Liver (tissue), 9 donors: Measurements from ENCODE around the gene GATC. TPM values are rescaled to one million over a fixed set of nuclear protein-coding genes. Genes with fewer than 3 reads are reported as not detected.

Experiments
- DNase-seq: peaks from one replicate; pipeline ENCODE4 v3.0.0-alpha.2; 2017; ENCODE audit warnings: low spot score
- H3K27ac ChIP-seq, 2 donors: one replicate each; pipeline ENCODE4 v1.7.0; 2013; ENCODE audit warnings: inconsistent platforms in 2 of 2, low read length in 2 of 2, control low read depth in 1 of 2, low read depth in 1 of 2, mild to moderate bottlenecking in 1 of 2
- H3K27me3 ChIP-seq, 4 donors: one replicate each; pipeline versions ENCODE4 v1.6.1 to v1.7.0; 2013; ENCODE audit warnings: low read length in 3 of 4, inconsistent platforms in 1 of 4, mild to moderate bottlenecking in 1 of 4, moderate library complexity in 1 of 4; ENCODE audit not compliant: control insufficient read depth in 4 of 4, insufficient read depth in 4 of 4
- H3K36me3 ChIP-seq, 4 donors: one replicate each; pipeline versions ENCODE4 v1.6.1 to v1.7.0; 2013; ENCODE audit warnings: low read length in 3 of 4, mild to moderate bottlenecking in 3 of 4, low read depth in 1 of 4, moderate library complexity in 1 of 4; ENCODE audit not compliant: control insufficient read depth in 4 of 4, insufficient read depth in 3 of 4
- H3K4me1 ChIP-seq, 4 donors: one replicate each; pipeline versions ENCODE4 v1.6.1 to v1.7.0; 2013; ENCODE audit warnings: low read length in 3 of 4, mild to moderate bottlenecking in 3 of 4, moderate library complexity in 1 of 4; ENCODE audit not compliant: control insufficient read depth in 4 of 4, insufficient read depth in 4 of 4
- H3K4me3 ChIP-seq, 3 donors: one replicate each; pipeline versions ENCODE4 v1.6.1 to v1.7.0; 2013; ENCODE audit warnings: low read length in 3 of 3, control low read depth in 1 of 3, low read depth in 1 of 3, mild to moderate bottlenecking in 1 of 3
- H3K9ac ChIP-seq, 2 donors: one replicate each; pipeline ENCODE4 v1.7.0; 2013; ENCODE audit warnings: low read length in 2 of 2, mild to moderate bottlenecking in 2 of 2, moderate library complexity in 2 of 2, control low read depth in 1 of 2, low read depth in 1 of 2
- H3K9me3 ChIP-seq, 4 donors: one replicate each; pipeline versions ENCODE4 v1.6.1 to v1.7.0; 2013; ENCODE audit warnings: low read length in 3 of 4; ENCODE audit not compliant: control insufficient read depth in 4 of 4
- EGR1 ChIP-seq, 2 donors: IDR thresholded peaks; 2 replicates each; pipeline ENCODE4 v1.6.1; 2016 to 2018; ENCODE audit warnings: antibody characterized with exemption in 2 of 2, low read depth in 2 of 2
- FOXA1 ChIP-seq: IDR thresholded peaks from 2 replicates; pipeline ENCODE4 v1.6.1; 2016; ENCODE audit warnings: antibody characterized with exemption
- FOXA2 ChIP-seq: IDR thresholded peaks from 2 replicates; pipeline ENCODE4 v1.6.1; 2016; ENCODE audit warnings: antibody characterized with exemption
- GABPA ChIP-seq, 2 donors: IDR thresholded peaks in 1 of 2; conservative IDR thresholded peaks in 1 of 2; 2 replicates each; pipeline ENCODE4 v1.6.1; 2016; ENCODE audit warnings: antibody characterized with exemption in 2 of 2, mild to moderate bottlenecking in 1 of 2, moderate library complexity in 1 of 2
- HNF4A ChIP-seq, 2 donors: conservative IDR thresholded peaks; 2 replicates each; pipeline ENCODE4 v1.6.1; 2016; ENCODE audit warnings: antibody characterized with exemption in 2 of 2, mild to moderate bottlenecking in 2 of 2
- HNF4G ChIP-seq: IDR thresholded peaks from 2 replicates; pipeline ENCODE4 v1.6.1; 2016; ENCODE audit warnings: antibody characterized with exemption
- JUND ChIP-seq, 2 donors: IDR thresholded peaks; 2 replicates each; pipeline ENCODE4 v1.6.1; 2016; ENCODE audit warnings: antibody characterized with exemption in 2 of 2
- NR2F2 ChIP-seq: IDR thresholded peaks from 2 replicates; pipeline ENCODE4 v1.6.1; 2016; ENCODE audit warnings: antibody characterized with exemption
- RAD21 ChIP-seq, 2 donors: IDR thresholded peaks; 2 replicates each; pipeline ENCODE4 v1.6.1; 2016; ENCODE audit warnings: antibody characterized with exemption in 2 of 2, mild to moderate bottlenecking in 2 of 2
- RXRA ChIP-seq, 2 donors: IDR thresholded peaks; 2 replicates each; pipeline ENCODE4 v1.6.1; 2017 to 2018; ENCODE audit warnings: antibody characterized with exemption in 2 of 2, mild to moderate bottlenecking in 1 of 2
- SP1 ChIP-seq: IDR thresholded peaks from 2 replicates; pipeline ENCODE4 v1.6.1; 2018; ENCODE audit warnings: antibody characterized with exemption, mild to moderate bottlenecking
- TAF1 ChIP-seq: conservative IDR thresholded peaks from 2 replicates; pipeline ENCODE4 v1.6.1; 2016; ENCODE audit warnings: antibody characterized with exemption, mild to moderate bottlenecking
- YY1 ChIP-seq: IDR thresholded peaks from 2 replicates; pipeline ENCODE4 v1.6.1; 2016; ENCODE audit warnings: antibody characterized with exemption, mild to moderate bottlenecking
- WGBS: extraction: QIAGEN DNeasy Blood & Tissue Kit; methylation state at CpG from one replicate; pipeline ENCODE4 v1.1.7; 2013; 5-methylcytosine and 5-hydroxymethylcytosine counted together
- polyA plus RNA-seq, 2 donors: library from polyadenylated mRNA; stranded (reverse) in 1 of 2; unstranded in 1 of 2; fragments of 200-250 nt in 1 of 2; fragments of >200 nt in 1 of 2; fragmentation: Nextera tagmentation in 1 of 2; extraction: Ambion mirVana in 1 of 2; gene quantifications; one replicate each; pipeline versions ENCODE4 v1.2.1 to v1.2.3, GENCODE V29; 2013 to 2015
- total RNA-seq, 2 donors: library from RNA; depleted of rRNA; stranded (reverse); fragments of >200 nt; gene quantifications; one replicate each; pipeline ENCODE4 v1.2.3, GENCODE V29; 2014
- TF ChIP-seq, protein P1 (sequence below): IDR thresholded peaks from 2 replicates; pipeline ENCODE4 v1.6.1; 2016; ENCODE audit warnings: antibody characterized with exemption, mild to moderate bottlenecking
- TF ChIP-seq, protein P2 (sequence below): fragments of 150-350 bp; IDR thresholded peaks from 2 replicates; pipeline ENCODE4 v1.5.1; 2017; ENCODE audit warnings: improper control_type of control experiment, low read depth, low read length; ENCODE audit not compliant: missing input control
- TF ChIP-seq, protein P3 (sequence below): IDR thresholded peaks from 2 replicates; pipeline ENCODE4 v1.6.1; 2016; ENCODE audit warnings: antibody characterized with exemption
- TF ChIP-seq, protein P4 (sequence below): IDR thresholded peaks from 2 replicates; pipeline ENCODE4 v1.6.1; 2016; ENCODE audit warnings: antibody characterized with exemption
- TF ChIP-seq, protein P5 (sequence below): IDR thresholded peaks from 2 replicates; pipeline ENCODE4 v1.6.1; 2016; ENCODE audit warnings: antibody characterized with exemption
- donor health status: healthy.
- donor health status: healthy.
- donor health status: healthy.
- donor health status: healthy.
- donor health status: healthy.

GATC gene
- total and polyA plus RNA-seq, 4 donors, result 8.9 to 15.5 (median 13.3) TPM

DNA sequence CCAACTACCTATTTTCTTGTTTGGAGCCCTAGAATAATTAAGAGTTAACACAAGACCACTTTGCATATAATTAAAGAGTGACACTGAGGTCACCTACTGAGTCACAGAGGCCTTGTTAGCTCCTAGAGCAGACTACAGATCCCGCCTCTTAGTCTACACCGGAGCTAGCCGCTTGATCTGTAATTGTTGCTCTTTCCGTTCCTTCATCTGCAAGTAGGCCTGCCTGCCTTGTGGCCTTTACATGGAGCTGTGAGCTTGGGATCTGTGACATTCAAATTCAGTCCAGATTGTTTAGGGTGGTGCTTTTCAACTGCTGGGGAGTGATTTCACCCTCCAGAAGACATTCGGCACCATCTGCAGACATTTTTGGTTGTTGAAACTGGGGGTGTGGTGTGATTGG, 44.1 kb downstream of the GATC start (continued):
- TF ChIP-seq RAD21 (IDR thresholded peaks at IDR 0.05) (no peak), GABPA (IDR thresholded peaks at IDR 0.05 in 1 of 2, conservative IDR thresholded peaks at IDR 0.05 in 1 of 2) (no peak), JUND (IDR thresholded peaks at IDR 0.05) (no peak), EGR1 (IDR thresholded peaks at IDR 0.05; ENCODE audit: low read depth in 2 of 2) (no peak), HNF4A (conservative IDR thresholded peaks at IDR 0.05) (no peak), NR2F2 (no peak), RXRA (IDR thresholded peaks at IDR 0.05) (no peak), SP1 (no peak)

DNA sequence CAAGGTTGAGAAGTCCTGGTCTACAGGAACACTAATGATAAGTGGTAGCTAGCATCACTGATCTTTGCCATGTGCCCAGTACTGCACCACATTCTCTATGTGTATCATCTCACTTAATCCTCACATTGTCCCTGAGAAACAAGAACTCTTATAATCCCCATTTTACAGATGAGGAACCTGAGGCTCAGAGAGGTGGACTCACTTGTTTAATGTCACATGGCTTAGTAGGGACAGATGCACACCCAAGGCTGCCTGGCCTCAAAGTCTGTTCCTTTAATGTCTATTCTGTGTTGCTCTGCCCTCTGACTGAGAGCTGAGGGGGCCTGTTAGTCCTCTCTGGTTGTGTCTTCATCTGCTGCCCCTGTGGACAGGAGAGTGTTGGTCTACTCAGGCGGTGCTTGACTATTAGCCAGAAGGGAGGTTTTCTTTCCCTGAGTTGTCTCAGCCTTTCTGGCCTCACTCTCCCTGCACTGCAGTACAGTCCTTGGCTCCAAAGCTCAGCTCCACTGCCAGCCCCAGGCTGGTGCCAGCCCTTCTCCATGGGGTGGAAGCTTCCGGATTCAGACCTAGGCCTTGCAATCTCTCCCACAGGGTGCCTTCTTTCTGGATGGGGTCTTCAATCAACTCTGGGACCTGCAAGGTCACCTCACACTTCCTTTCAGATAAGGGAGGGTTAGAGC, 44.7 kb downstream of the GATC start:
- H3K27me3 ChIP-seq, result no peaks in the 10 kb centered on the region
- 93% methylated on average over 2 of the region's 2 CpGs for WGBS
- H3K27ac ChIP-seq, result no peak overlapping the region
- DNase-seq, result no peak
- H3K4me3 ChIP-seq, result no peak overlapping the region
- no peaks in the 10 kb centered on the region for H3K9me3 ChIP-seq
- peaks cover 0 to 7% (median 5%) of the 10 kb centered on the region in 4 donors for H3K4me1 ChIP-seq
- TF ChIP-seq, protein P1, sequence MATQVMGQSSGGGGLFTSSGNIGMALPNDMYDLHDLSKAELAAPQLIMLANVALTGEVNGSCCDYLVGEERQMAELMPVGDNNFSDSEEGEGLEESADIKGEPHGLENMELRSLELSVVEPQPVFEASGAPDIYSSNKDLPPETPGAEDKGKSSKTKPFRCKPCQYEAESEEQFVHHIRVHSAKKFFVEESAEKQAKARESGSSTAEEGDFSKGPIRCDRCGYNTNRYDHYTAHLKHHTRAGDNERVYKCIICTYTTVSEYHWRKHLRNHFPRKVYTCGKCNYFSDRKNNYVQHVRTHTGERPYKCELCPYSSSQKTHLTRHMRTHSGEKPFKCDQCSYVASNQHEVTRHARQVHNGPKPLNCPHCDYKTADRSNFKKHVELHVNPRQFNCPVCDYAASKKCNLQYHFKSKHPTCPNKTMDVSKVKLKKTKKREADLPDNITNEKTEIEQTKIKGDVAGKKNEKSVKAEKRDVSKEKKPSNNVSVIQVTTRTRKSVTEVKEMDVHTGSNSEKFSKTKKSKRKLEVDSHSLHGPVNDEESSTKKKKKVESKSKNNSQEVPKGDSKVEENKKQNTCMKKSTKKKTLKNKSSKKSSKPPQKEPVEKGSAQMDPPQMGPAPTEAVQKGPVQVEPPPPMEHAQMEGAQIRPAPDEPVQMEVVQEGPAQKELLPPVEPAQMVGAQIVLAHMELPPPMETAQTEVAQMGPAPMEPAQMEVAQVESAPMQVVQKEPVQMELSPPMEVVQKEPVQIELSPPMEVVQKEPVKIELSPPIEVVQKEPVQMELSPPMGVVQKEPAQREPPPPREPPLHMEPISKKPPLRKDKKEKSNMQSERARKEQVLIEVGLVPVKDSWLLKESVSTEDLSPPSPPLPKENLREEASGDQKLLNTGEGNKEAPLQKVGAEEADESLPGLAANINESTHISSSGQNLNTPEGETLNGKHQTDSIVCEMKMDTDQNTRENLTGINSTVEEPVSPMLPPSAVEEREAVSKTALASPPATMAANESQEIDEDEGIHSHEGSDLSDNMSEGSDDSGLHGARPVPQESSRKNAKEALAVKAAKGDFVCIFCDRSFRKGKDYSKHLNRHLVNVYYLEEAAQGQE, result no peak
- TF ChIP-seq, protein P2, sequence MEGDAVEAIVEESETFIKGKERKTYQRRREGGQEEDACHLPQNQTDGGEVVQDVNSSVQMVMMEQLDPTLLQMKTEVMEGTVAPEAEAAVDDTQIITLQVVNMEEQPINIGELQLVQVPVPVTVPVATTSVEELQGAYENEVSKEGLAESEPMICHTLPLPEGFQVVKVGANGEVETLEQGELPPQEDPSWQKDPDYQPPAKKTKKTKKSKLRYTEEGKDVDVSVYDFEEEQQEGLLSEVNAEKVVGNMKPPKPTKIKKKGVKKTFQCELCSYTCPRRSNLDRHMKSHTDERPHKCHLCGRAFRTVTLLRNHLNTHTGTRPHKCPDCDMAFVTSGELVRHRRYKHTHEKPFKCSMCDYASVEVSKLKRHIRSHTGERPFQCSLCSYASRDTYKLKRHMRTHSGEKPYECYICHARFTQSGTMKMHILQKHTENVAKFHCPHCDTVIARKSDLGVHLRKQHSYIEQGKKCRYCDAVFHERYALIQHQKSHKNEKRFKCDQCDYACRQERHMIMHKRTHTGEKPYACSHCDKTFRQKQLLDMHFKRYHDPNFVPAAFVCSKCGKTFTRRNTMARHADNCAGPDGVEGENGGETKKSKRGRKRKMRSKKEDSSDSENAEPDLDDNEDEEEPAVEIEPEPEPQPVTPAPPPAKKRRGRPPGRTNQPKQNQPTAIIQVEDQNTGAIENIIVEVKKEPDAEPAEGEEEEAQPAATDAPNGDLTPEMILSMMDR, result no peak
- TF ChIP-seq HNF4A (conservative IDR thresholded peaks at IDR 0.05) (no peak), EGR1 (IDR thresholded peaks at IDR 0.05; ENCODE audit: low read depth in 2 of 2) (no peak), RAD21 (IDR thresholded peaks at IDR 0.05) (no peak), GABPA (IDR thresholded peaks at IDR 0.05 in 1 of 2, conservative IDR thresholded peaks at IDR 0.05 in 1 of 2) (no peak), FOXA2 (no peak), YY1 (no peak), SP1 (no peak), HNF4G (no peak), RXRA (IDR thresholded peaks at IDR 0.05) (no peak), NR2F2 (no peak), FOXA1 (no peak), JUND (IDR thresholded peaks at IDR 0.05) (no peak), TAF1 (no peak)
- TF ChIP-seq, protein P3, sequence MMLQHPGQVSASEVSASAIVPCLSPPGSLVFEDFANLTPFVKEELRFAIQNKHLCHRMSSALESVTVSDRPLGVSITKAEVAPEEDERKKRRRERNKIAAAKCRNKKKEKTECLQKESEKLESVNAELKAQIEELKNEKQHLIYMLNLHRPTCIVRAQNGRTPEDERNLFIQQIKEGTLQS, result no peak
- TF ChIP-seq, protein P4, sequence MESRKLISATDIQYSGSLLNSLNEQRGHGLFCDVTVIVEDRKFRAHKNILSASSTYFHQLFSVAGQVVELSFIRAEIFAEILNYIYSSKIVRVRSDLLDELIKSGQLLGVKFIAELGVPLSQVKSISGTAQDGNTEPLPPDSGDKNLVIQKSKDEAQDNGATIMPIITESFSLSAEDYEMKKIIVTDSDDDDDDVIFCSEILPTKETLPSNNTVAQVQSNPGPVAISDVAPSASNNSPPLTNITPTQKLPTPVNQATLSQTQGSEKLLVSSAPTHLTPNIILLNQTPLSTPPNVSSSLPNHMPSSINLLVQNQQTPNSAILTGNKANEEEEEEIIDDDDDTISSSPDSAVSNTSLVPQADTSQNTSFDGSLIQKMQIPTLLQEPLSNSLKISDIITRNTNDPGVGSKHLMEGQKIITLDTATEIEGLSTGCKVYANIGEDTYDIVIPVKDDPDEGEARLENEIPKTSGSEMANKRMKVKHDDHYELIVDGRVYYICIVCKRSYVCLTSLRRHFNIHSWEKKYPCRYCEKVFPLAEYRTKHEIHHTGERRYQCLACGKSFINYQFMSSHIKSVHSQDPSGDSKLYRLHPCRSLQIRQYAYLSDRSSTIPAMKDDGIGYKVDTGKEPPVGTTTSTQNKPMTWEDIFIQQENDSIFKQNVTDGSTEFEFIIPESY, result no peak
- TF ChIP-seq, protein P5, sequence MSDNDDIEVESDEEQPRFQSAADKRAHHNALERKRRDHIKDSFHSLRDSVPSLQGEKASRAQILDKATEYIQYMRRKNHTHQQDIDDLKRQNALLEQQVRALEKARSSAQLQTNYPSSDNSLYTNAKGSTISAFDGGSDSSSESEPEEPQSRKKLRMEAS, result no peak
- no peaks in the 10 kb centered on the region for H3K36me3 ChIP-seq
- H3K9ac ChIP-seq, result no peak overlapping the region
